ENCODE measurements around the gene HCN3. TPM values are rescaled to one million over a fixed set of nuclear protein-coding genes. Genes with fewer than 3 reads are reported as not detected.

The HCN3 gene
- total and polyA plus RNA-seq, 2 of the 8 experiments (the other 6 are each of a cell fraction or from before 2014, with no cell fraction given): 6.4 to 7.3 TPM

DNA sequence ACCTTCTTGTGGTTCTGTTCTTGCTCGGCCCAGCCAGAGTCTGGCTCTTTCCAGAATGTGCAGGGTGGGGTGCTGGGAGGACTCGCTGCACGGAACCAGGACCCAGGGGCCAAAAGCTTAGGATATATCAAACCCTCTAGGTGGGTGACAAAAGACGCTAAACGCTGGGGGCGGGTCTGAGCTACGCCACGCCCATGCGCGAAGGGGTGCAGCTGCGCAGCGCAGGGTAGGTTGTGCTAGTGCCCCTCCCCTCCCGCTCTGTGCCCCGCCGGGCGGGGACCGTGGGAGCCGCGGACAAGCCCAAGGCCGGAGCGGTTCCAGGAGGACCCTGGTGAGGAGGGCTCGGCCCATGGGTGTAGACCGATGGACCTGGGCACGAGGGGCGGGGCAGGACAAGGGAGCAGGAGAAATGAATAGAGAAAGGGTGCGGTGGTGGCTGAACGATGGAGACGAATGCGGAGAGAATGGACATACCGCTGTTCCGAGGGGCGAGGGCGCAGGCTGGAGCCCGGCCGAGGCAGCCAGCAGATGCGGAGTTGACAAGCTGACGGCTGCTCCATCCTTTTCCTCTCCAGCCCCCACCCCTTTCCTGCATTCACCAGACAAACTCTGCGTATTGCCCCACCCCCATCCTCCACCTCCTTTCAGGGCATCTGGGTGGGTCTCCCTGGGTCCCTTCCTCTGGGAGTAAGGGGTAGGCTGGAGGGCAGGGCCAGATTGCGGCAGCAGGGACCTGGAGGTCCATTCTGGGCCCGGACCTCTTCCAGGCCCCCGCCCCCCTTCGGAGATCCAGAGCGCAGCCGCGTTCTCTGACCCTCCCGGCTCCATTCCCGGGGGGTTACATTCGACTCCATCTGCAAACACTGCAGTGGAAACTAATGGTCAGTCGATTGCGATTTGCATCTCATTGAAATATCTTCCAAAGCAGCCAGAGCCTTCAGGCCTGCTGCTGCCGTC lies 43.7 kb downstream of the HCN3 start, which contains the start of gene RUSC1 (continued):
- TF ChIP-seq, protein P1, sequence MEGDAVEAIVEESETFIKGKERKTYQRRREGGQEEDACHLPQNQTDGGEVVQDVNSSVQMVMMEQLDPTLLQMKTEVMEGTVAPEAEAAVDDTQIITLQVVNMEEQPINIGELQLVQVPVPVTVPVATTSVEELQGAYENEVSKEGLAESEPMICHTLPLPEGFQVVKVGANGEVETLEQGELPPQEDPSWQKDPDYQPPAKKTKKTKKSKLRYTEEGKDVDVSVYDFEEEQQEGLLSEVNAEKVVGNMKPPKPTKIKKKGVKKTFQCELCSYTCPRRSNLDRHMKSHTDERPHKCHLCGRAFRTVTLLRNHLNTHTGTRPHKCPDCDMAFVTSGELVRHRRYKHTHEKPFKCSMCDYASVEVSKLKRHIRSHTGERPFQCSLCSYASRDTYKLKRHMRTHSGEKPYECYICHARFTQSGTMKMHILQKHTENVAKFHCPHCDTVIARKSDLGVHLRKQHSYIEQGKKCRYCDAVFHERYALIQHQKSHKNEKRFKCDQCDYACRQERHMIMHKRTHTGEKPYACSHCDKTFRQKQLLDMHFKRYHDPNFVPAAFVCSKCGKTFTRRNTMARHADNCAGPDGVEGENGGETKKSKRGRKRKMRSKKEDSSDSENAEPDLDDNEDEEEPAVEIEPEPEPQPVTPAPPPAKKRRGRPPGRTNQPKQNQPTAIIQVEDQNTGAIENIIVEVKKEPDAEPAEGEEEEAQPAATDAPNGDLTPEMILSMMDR (IDR thresholded peaks at IDR 0.05; ENCODE audit: control extremely low read depth in 1 of 3, insufficient read depth in 1 of 3, low read depth in 1 of 3, low read length in 3 of 3): peak in 1 of 3 experiments; percentile 8; a peak in 1 of 4 replicates
- TF ChIP-seq JUN (IDR thresholded peaks at IDR 0.05; ENCODE audit: low read depth, low read length) (no peak), POLR2AphosphoS5 (IDR thresholded peaks at IDR 0.05; ENCODE audit: low read depth, low read length) (peak; percentile 56), SIN3A (conservative IDR thresholded peaks at IDR 0.05 in 1 of 2, IDR thresholded peaks at IDR 0.05 in 1 of 2; ENCODE audit: low read depth in 1 of 2, low read length in 2 of 2) (0 out of 4 replicates have a peak, but pooled peaks have one; percentile 12 to 30)
- TF ChIP-seq, protein P2, sequence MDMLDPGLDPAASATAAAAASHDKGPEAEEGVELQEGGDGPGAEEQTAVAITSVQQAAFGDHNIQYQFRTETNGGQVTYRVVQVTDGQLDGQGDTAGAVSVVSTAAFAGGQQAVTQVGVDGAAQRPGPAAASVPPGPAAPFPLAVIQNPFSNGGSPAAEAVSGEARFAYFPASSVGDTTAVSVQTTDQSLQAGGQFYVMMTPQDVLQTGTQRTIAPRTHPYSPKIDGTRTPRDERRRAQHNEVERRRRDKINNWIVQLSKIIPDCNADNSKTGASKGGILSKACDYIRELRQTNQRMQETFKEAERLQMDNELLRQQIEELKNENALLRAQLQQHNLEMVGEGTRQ (IDR thresholded peaks at IDR 0.05; ENCODE audit: low read length): no peak

All from H1 (cell line).